ENCODE results near the gene TRIM4. TPM values are rescaled to one million over a fixed set of nuclear protein-coding genes. Genes with fewer than 3 reads are reported as not detected.
"Not testable (repeated sequence)": the region's sequence is repeated elsewhere in the genome, so short reads cannot be mapped to it uniquely, and the experiment has no call there.

Gene TRIM4
- total and polyA plus RNA-seq, 2 donors (not counting 3 experiments of a cell fraction or from before 2014, with no cell fraction given), result 13.0 to 22.1 TPM

DNA sequence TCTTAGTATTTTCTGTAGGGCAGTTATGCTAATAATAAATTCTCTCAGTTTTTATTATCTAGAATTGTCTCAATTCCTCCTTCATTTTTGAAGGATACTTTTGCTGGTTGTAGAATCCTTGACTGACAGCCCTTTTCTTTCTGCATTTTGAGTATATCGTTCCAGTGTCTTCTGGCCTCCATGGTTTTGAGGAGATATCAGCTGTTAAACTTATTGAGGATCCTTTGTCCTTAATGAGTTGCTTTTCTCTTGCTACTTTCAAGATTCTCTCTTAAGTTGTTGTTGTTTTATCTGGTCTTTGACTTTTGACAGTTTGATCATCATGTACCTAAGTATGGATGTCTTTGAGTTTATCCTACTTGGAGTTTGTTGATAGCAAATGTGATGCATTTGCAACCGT, 19.0 kb upstream of the TRIM4 start:
- Histone ChIP-seq H4K20me1 (replicated peaks; ENCODE audit: control insufficient read depth, extremely low read depth, insufficient read depth, low read length) (no peaks in the 10 kb centered on the region), H3K4me2 (ENCODE audit: insufficient read depth, low read length) (no peak overlapping the region), H3K79me2 (ENCODE audit: control insufficient read depth, insufficient read depth, low read length) (no peaks in the 10 kb centered on the region), H3K36me3 (ENCODE audit: control insufficient read depth in 2 of 2, extremely low read depth in 1 of 2, insufficient read depth in 2 of 2, low read length in 2 of 2) (no peaks in the 10 kb centered on the region), H3K4me3 (replicated peaks in 1 of 3; ENCODE audit: insufficient read depth in 1 of 3, low read depth in 1 of 3, low read length in 3 of 3) (no peak overlapping the region), H3K27me3 (ENCODE audit: control insufficient read depth in 2 of 2, insufficient read depth in 2 of 2, low read length in 2 of 2) (peaks cover 3 to 5% of the 10 kb centered on the region in 2 experiments), H3K9me1 (replicated peaks; ENCODE audit: control insufficient read depth, extremely low read depth, insufficient read depth, low read length) (no peaks in the 10 kb centered on the region), H3K27ac (ENCODE audit: insufficient read depth, low read depth, low read length) (no peak overlapping the region), H3K9me3 (replicated peaks; ENCODE audit: control insufficient read depth, insufficient read depth, low read length) (no peaks in the 10 kb centered on the region), H3K9ac (replicated peaks; ENCODE audit: extremely low read depth, insufficient read depth, low read length) (no peak overlapping the region), H2AFZ (ENCODE audit: low read depth, low read length) (no peak overlapping the region), H3K4me1 (ENCODE audit: control insufficient read depth, extremely low read depth, insufficient read depth, low read length) (no peaks in the 10 kb centered on the region)
- no peak for FAIRE-seq
- BruUV-seq (replicated peaks), result no TSS peak
- dilution Hi-C loops (cut with MboI; ENCODE audit: extremely low pct_ligation_motif_present, low sequenced_read_pairs) (no loop called here), intact Hi-C loops (cut with micrococcal nuclease) (no loop called here)
- ChIA-PET POLR2A (no interaction called here), CTCF (interaction anchor here (0.7 to 1.4 kb wide), 3 partner anchors 9 to 25 kb away, joined by 3 to 5 read pairs (median 3); partner anchors contain the start of gene GJC3)
- DNase-seq (ENCODE audit: low read depth, low spot score), result no peak
- no peak for TF ChIP-seq GATA2 (IDR thresholded peaks at IDR 0.05; ENCODE audit: insufficient read depth, insufficient read length, low read depth, low read length)
- no peak for TF ChIP-seq EZH2 (IDR thresholded peaks at IDR 0.05; ENCODE audit: borderline replicate concordance, low read depth, low read length, severe bottlenecking)

GRCh38 chr7:99935009-99935408, 15.7 kb upstream of the TRIM4 start:
- FAIRE-seq; H4K20me1 ChIP-seq (replicated peaks; ENCODE audit: control insufficient read depth, extremely low read depth, insufficient read depth, low read length); H3K36me3 ChIP-seq (ENCODE audit: control insufficient read depth in 2 of 2, extremely low read depth in 1 of 2, insufficient read depth in 2 of 2, low read length in 2 of 2); H2AFZ ChIP-seq (ENCODE audit: low read depth, low read length); DNase-seq (ENCODE audit: low read depth, low spot score); BruUV-seq (replicated peaks); CTCF ChIA-PET; H3K4me3 ChIP-seq (replicated peaks in 1 of 3; ENCODE audit: insufficient read depth in 1 of 3, low read depth in 1 of 3, low read length in 3 of 3); H3K4me1 ChIP-seq (ENCODE audit: control insufficient read depth, extremely low read depth, insufficient read depth, low read length); POLR2A ChIA-PET; H3K9ac ChIP-seq (replicated peaks; ENCODE audit: extremely low read depth, insufficient read depth, low read length); H3K79me2 ChIP-seq (ENCODE audit: control insufficient read depth, insufficient read depth, low read length); H3K4me2 ChIP-seq (ENCODE audit: insufficient read depth, low read length); dilution Hi-C loops (cut with MboI; ENCODE audit: extremely low pct_ligation_motif_present, low sequenced_read_pairs); H3K9me3 ChIP-seq (replicated peaks; ENCODE audit: control insufficient read depth, insufficient read depth, low read length); H3K9me1 ChIP-seq (replicated peaks; ENCODE audit: control insufficient read depth, extremely low read depth, insufficient read depth, low read length); intact Hi-C loops (cut with micrococcal nuclease); H3K27ac ChIP-seq (ENCODE audit: insufficient read depth, low read depth, low read length): not testable (repeated sequence)
- peaks cover 5 to 11% of the 10 kb centered on the region in 2 experiments for H3K27me3 ChIP-seq (ENCODE audit: control insufficient read depth in 2 of 2, insufficient read depth in 2 of 2, low read length in 2 of 2)
